ENCODE measurements around the gene ANTXR2.

DNA sequence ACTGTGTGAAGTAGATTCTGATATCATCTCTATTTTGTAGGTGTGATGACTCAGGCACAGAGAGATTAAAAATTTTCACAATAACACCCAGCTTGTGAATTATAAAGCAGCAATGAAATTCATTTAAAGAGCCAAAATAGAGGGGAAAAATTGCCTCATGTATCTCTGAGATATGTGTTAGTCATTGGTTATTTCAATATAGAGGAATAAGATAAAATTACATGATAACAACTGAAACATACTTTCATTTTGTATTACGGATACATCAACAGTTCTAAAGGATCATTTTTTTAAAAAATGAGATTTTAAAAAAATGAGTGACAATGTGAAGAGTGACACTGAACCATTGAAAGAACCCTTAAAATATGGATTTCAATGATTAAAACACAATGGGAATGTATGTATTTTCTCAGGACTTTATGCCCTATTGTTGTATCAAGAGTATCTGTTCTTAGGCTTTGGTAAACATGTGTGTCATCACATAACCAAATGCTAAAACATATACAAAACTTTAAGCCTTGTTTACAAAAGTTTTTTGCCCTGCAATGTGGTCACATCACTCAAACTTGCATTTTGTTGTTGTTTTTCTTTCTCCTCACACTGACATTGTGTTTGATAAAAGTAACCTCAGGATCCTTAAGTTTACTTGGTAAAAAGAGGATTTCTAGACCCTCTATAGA is 221.3 kb downstream of the ANTXR2 start:
- TF ChIP-seq RAD21 (IDR thresholded peaks at IDR 0.05; ENCODE audit: low read depth) (no peak), CREB1 (IDR thresholded peaks at IDR 0.05; ENCODE audit: low read depth) (no peak), NFIC (IDR thresholded peaks at IDR 0.05) (no peak), ZBTB7A (IDR thresholded peaks at IDR 0.05; ENCODE audit: low read depth) (no peak), FOXM1 (IDR thresholded peaks at IDR 0.05; ENCODE audit: borderline replicate concordance, low read depth) (no peak), EGR1 (IDR thresholded peaks at IDR 0.05) (no peak)
- TF ChIP-seq, protein P1, sequence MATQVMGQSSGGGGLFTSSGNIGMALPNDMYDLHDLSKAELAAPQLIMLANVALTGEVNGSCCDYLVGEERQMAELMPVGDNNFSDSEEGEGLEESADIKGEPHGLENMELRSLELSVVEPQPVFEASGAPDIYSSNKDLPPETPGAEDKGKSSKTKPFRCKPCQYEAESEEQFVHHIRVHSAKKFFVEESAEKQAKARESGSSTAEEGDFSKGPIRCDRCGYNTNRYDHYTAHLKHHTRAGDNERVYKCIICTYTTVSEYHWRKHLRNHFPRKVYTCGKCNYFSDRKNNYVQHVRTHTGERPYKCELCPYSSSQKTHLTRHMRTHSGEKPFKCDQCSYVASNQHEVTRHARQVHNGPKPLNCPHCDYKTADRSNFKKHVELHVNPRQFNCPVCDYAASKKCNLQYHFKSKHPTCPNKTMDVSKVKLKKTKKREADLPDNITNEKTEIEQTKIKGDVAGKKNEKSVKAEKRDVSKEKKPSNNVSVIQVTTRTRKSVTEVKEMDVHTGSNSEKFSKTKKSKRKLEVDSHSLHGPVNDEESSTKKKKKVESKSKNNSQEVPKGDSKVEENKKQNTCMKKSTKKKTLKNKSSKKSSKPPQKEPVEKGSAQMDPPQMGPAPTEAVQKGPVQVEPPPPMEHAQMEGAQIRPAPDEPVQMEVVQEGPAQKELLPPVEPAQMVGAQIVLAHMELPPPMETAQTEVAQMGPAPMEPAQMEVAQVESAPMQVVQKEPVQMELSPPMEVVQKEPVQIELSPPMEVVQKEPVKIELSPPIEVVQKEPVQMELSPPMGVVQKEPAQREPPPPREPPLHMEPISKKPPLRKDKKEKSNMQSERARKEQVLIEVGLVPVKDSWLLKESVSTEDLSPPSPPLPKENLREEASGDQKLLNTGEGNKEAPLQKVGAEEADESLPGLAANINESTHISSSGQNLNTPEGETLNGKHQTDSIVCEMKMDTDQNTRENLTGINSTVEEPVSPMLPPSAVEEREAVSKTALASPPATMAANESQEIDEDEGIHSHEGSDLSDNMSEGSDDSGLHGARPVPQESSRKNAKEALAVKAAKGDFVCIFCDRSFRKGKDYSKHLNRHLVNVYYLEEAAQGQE (IDR thresholded peaks at IDR 0.05; ENCODE audit: low read depth), result no peak
- TF ChIP-seq, protein P2, sequence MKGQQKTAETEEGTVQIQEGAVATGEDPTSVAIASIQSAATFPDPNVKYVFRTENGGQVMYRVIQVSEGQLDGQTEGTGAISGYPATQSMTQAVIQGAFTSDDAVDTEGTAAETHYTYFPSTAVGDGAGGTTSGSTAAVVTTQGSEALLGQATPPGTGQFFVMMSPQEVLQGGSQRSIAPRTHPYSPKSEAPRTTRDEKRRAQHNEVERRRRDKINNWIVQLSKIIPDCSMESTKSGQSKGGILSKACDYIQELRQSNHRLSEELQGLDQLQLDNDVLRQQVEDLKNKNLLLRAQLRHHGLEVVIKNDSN (IDR thresholded peaks at IDR 0.05), result no peak

Measured in Ishikawa (cell line).